ENCODE measurements around the gene NT5C1B. TPM values are rescaled to one million over a fixed set of nuclear protein-coding genes. Genes with fewer than 3 reads are reported as not detected.

NT5C1B gene
- total RNA-seq, 4 donors from 2014 or later, result not detected

DNA sequence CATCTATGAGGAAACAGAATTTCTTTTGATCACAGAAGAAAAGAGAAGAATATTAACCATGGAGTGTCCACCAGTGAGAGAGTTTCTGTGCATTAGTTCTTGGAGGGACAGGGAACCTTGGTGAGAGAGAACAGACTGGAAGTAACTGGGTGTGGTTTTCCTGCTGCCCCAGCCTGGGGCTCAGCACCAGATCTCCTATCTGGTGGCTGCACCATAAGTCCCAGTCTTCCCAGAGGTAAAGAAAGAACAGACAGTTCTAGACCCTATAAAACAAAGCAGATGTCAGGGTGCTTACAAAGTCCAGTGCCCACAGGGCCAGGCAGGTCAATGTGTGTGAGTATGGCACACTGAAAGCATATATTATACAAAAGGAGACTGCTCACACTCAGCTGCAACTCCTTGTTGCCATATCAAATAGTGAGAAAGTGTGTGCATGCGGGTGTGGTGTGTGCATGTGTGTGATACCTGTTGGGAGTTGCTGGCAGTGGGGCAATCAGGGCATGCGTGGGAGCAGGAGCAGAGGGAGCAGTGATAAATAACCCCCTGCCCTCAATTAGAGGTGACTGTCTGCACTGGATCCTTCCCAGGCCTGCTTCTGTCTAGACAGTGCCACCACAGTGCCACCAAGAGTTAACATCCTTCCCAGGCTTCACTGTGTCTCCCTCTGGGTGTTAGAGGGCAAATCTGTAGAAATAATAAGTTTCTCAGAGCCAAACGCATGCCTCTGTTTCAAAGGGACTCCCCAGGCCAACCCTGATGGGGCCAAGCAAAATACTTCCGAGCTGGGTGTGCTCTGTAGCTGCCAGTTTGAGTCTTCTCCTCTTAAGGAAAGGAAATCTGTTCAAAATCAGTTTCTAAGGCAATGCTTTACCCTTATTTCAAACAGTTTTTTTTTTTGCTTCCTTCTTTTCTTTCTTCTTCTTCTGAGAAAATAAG, 74.6 kb downstream of the NT5C1B start:
- Histone ChIP-seq H3K36me3 (no peaks in the 10 kb centered on the region), H3K27me3 (no peaks in the 10 kb centered on the region), H3K27ac (peak overlapping the region in 1 of 4 donors; percentile 43), H3K4me1 (peaks cover 0 to 11% (median 0%) of the 10 kb centered on the region in 4 donors), H3K9me3 (no peaks in the 10 kb centered on the region), H3K4me3 (no peak overlapping the region)
- DNase-seq, result no peak
- intact Hi-C loops (cut with DNase I; ENCODE audit: low total_unique reads) (loop anchor here (10.0 kb wide), 1 partner anchor 230 kb away; no protein-coding TSS in a partner anchor), in situ Hi-C loops (cut with MboI; ENCODE audit: low pct_ligation_motif_present in 1 of 4, low pct_unique_long_range_greater_than_20kb in 1 of 4, low sequenced_read_pairs in 3 of 4) (loop anchor here (25.0 kb wide), 2 partner anchors 848 to 1348 kb away; partner anchors contain the start of gene OSR1 (in 4 of the 4))
- WGBS, 2 donors (ENCODE audit: low coverage in 1 of 2), result 43 to 69% methylated on average over 1 to 4 of the region's 4 CpGs
- TF ChIP-seq EP300 (IDR thresholded peaks at IDR 0.05; ENCODE audit: low read depth), result no peak
- TF ChIP-seq, protein P1, sequence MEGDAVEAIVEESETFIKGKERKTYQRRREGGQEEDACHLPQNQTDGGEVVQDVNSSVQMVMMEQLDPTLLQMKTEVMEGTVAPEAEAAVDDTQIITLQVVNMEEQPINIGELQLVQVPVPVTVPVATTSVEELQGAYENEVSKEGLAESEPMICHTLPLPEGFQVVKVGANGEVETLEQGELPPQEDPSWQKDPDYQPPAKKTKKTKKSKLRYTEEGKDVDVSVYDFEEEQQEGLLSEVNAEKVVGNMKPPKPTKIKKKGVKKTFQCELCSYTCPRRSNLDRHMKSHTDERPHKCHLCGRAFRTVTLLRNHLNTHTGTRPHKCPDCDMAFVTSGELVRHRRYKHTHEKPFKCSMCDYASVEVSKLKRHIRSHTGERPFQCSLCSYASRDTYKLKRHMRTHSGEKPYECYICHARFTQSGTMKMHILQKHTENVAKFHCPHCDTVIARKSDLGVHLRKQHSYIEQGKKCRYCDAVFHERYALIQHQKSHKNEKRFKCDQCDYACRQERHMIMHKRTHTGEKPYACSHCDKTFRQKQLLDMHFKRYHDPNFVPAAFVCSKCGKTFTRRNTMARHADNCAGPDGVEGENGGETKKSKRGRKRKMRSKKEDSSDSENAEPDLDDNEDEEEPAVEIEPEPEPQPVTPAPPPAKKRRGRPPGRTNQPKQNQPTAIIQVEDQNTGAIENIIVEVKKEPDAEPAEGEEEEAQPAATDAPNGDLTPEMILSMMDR (IDR thresholded peaks at IDR 0.05), result no peak
- no peak for TF ChIP-seq POLR2AphosphoS5 (IDR thresholded peaks at IDR 0.05)
- TF ChIP-seq POLR2A (IDR thresholded peaks at IDR 0.05), result no peak

Small RNAs within 50 kb of the gene (small RNA-seq; reads per million reads assigned to genes)
- 0 reads per million in 4 donors for gene RNU6-1215P

Other genes starting within 250 kb of the NT5C1B start
- 100 to 1,000 TPM in 1 of 4 donors, 10 to 100 TPM in 3; 26.4 to 138 (median 32.5) TPM for gene RDH14, start 28.9 kb downstream of the NT5C1B start, total RNA-seq

All from transverse colon (tissue), 4 donors.